HCT116 (cell line): Measurements from ENCODE around the gene HBG1.

ENCODE experiments used
- POLR2AphosphoS5 ChIP-seq: IDR thresholded peaks from 2 replicates; pipeline ENCODE4 v1.6.1; 2011; ENCODE audit warnings: mild to moderate bottlenecking, low read depth, low read length, moderate library complexity
- ZNF274 ChIP-seq: fragments of 200-500 bp; sonication (Bioruptor generic); IDR thresholded peaks from 2 replicates; pipeline ENCODE4 v1.6.1; 2014; ENCODE audit warnings: mild to moderate bottlenecking, low read depth, low read length, inconsistent platforms
- TF ChIP-seq, protein P1 (sequence below), 3 experiments: fragments of 200-600 bp in 1 of 3; sonication (generic) in 1 of 3; IDR thresholded peaks in 2 of 3; conservative IDR thresholded peaks in 1 of 3; 2 replicates each; pipeline ENCODE4 v1.5.1; 2012 to 2017; ENCODE audit warnings: low read depth in 2 of 3, low read length in 2 of 3, antibody characterized with exemption in 1 of 3, borderline replicate concordance in 1 of 3, control low read depth in 1 of 3, mild to moderate bottlenecking in 1 of 3, mixed read lengths in 1 of 3, mixed run types in 1 of 3, moderate library complexity in 1 of 3; ENCODE audit not compliant: insufficient read depth in 1 of 3

DNA sequence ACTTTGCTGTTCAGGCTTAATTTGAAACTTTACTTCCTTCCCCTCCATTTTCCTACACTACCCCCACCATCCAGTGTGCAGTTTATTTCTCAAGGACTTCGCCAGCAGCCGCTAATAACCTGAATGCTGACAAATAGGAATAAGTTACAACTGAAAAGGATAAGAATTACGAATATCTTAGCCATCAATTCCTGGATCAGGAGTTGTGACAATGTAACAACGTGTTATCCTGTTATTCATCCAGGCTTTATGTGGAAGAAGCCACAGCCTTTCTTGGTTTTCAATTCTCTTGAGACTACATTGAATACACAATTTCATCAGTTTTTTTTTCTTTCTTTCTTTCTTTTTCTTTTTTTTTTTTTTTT is 5.9 kb downstream of the HBG1 start:
- TF ChIP-seq, protein P1, sequence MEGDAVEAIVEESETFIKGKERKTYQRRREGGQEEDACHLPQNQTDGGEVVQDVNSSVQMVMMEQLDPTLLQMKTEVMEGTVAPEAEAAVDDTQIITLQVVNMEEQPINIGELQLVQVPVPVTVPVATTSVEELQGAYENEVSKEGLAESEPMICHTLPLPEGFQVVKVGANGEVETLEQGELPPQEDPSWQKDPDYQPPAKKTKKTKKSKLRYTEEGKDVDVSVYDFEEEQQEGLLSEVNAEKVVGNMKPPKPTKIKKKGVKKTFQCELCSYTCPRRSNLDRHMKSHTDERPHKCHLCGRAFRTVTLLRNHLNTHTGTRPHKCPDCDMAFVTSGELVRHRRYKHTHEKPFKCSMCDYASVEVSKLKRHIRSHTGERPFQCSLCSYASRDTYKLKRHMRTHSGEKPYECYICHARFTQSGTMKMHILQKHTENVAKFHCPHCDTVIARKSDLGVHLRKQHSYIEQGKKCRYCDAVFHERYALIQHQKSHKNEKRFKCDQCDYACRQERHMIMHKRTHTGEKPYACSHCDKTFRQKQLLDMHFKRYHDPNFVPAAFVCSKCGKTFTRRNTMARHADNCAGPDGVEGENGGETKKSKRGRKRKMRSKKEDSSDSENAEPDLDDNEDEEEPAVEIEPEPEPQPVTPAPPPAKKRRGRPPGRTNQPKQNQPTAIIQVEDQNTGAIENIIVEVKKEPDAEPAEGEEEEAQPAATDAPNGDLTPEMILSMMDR (IDR thresholded peaks at IDR 0.05 in 2 of 3, conservative IDR thresholded peaks at IDR 0.05 in 1 of 3; ENCODE audit: borderline replicate concordance in 1 of 3, insufficient read depth in 1 of 3, low read depth in 2 of 3, low read length in 2 of 3): no peak
- TF ChIP-seq POLR2AphosphoS5: no peak
- TF ChIP-seq ZNF274: no peak
